ENCODE data around the gene ASAP2.

DNA sequence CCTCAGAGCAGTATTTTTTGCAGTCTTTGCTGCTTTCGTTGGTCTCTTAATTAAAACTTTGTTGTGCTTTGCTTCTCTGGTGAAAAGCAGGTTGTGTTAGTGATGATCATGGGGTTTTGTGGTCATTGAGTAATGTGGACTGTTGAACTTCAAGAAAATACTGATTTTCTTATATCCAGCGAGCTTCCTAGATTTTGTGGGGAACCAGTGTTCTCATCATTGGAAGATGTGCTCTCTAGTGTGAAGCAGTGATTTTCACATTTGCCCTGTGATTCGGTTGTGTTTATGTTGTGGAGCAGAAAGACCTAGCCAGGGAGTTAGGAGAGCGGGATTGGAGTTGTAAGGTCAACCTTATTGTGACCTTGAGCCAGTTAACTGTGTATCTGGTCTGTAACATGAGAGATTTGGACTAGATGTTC, 12.4 kb downstream of the ASAP2 start:
- TF ChIP-seq, protein P1, sequence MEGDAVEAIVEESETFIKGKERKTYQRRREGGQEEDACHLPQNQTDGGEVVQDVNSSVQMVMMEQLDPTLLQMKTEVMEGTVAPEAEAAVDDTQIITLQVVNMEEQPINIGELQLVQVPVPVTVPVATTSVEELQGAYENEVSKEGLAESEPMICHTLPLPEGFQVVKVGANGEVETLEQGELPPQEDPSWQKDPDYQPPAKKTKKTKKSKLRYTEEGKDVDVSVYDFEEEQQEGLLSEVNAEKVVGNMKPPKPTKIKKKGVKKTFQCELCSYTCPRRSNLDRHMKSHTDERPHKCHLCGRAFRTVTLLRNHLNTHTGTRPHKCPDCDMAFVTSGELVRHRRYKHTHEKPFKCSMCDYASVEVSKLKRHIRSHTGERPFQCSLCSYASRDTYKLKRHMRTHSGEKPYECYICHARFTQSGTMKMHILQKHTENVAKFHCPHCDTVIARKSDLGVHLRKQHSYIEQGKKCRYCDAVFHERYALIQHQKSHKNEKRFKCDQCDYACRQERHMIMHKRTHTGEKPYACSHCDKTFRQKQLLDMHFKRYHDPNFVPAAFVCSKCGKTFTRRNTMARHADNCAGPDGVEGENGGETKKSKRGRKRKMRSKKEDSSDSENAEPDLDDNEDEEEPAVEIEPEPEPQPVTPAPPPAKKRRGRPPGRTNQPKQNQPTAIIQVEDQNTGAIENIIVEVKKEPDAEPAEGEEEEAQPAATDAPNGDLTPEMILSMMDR (IDR thresholded peaks at IDR 0.05) = no peak
- no peak for TF ChIP-seq POLR2AphosphoS5 (IDR thresholded peaks at IDR 0.05)
- no peak for TF ChIP-seq EP300 (IDR thresholded peaks at IDR 0.05)
